ENCODE data around the gene LMF1.

Gene LMF1

GRCh38 chr16:853306-853705 is 117.5 kb downstream of the LMF1 start:
- no peak for DNase-seq (ENCODE audit: extremely low read depth, low read depth)
- TF ChIP-seq CTCF (IDR thresholded peaks at IDR 0.05; ENCODE audit: low read depth, low read length) = no peak

DNA sequence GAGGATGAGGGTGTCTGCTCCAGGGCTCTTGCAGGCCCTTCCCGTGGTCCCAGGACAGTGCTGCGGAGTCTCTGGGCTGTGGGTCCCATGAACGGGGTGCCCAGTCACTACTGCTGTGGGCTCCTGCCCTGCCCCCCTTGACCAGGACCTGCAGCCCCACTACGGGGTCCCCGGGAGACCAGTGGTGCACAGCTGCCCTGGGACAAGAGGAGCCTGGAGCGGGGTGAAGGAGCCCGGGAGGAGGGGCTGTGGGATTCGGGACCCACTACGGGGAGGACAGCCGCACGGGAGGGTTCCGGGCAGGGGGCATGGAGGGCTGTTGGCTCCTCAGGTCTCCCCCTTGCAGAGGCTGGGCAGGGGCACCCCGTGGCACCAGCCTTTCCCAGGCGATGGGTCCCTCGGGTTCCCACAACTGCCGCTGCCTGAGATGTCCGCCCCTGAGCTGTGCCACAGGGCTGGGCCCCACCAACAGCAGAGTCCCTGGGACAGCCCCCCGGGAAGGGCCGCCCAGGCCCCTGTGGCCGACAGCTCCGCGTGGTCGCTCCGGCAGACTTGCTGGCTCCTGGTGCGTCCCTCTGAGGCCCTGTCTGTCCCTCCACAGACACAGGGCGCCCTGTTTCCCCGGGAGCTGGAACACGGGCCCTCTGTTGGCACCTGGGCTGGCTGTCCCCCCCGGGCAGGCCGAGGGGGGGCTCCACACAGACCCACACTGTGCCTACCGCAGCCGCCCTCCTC is 118.2 kb downstream of the LMF1 start:
- no peak for DNase-seq (ENCODE audit: extremely low read depth, low read depth)
- TF ChIP-seq CTCF (IDR thresholded peaks at IDR 0.05; ENCODE audit: low read depth, low read length) = no peak

DNA sequence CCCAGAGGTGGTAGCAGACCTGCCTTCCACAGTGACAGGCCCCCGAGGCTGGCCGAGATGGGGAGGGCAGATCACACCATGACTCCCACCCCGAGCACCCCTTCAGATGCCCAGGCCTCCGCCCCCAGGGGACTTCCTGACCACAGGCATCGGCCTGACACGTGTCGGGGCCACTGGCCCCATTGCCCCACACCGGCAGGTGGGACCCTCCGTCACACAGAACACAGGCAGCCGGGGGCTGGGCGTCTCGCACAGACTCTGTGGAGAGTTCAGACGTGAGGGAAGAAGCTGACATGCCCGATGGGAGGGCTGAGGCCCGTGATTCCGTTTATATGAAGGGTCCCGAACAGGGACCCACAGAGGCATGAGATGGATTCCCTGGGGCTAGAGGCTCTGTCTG is 118.9 kb downstream of the LMF1 start:
- no peak for DNase-seq (ENCODE audit: extremely low read depth, low read depth)
- TF ChIP-seq CTCF (IDR thresholded peaks at IDR 0.05; ENCODE audit: low read depth, low read length) = no peak

DNA sequence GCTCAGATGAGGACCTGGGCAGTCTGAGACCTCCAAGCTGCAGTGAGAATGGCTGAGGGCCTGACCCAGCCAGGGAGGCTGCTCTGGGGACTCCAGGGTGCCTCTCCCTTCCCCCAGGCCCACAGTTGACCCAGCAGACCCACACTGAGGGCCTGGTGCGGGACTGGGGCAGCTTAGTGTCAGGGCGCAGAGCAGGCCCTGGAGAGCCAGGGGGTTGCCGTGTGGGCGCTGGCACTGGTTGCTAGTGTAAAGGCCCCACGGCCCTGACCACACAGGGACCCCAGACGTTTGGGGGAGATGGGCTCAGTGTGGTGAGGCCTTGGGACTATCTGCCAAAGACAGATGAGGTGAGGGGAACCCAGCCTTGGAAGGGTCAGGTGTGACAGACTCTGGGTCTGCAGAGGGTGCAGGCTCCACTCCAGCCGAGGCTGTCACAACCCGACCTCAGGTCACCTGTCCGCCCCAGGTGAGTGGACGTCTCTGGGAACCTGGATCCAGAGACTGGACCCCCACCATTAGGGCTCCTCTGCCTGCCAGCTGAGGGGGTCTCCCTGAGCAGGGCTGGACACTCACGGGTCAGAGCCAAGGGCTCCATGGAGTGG is 119.5 kb downstream of the LMF1 start:
- no peak for DNase-seq (ENCODE audit: extremely low read depth, low read depth)
- TF ChIP-seq CTCF (IDR thresholded peaks at IDR 0.05; ENCODE audit: low read depth, low read length) = no peak

DNA sequence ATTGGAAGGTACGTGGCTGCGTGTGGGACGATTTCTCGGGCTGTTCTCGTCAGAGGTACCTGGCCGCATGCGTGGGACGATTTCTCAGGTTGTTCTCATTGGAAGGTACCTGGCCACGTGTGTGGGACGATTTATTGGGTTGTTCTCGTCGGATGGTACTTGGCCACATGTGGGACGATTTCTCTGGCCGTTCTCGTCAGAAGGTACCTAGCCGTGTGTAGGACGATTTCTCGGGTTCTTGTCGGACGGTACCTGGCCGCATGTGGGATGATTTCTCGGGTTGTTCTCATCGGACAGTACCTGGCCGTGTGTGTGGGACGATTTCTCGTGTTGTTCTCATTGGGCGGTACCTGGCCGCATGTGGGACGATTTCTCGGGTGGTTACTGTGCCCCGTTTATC is 120.1 kb downstream of the LMF1 start:
- no peak for TF ChIP-seq CTCF (IDR thresholded peaks at IDR 0.05; ENCODE audit: low read depth, low read length)

DNA sequence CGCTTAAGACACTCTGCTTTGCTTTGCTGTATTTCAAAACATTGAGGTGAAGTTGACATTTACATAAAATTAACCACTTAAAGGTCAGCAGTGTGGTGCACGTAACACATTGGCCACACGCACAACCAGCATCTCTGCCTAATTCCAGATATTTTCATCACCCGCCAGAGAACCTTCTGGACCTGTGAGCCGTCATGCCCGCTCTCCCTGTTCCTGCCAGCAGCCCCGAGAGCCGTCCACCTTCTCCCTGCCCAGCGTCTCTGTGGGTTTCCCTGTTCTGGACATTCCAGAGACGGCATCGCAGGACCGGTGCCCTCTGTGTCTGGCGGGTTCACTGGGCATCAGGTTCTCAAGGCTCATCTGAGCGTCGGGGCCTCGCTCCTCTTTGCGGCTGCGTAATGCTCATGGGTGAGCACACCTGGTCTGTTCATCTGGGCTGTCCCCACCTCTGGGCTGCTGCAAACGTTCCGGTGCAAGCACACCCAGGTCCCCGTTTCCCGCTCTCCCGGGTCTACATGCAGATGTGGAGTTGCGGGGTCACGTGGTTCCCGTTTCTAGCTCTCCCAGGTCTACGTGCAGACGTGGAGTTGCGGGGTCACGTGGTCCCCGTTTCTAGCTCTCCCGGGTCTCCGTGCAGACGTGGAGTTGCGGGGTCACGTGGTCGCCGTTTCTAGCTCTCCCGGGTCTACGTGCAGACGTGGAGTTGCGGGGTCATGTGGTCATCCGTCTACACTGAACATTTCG is 122.1 kb downstream of the LMF1 start:
- TF ChIP-seq CTCF (IDR thresholded peaks at IDR 0.05; ENCODE audit: low read depth, low read length) = no peak
- DNase-seq (ENCODE audit: extremely low read depth, low read depth) = no peak

More for the DNA sequence above, 120.1 kb downstream of the LMF1 start:
- no peak for DNase-seq (ENCODE audit: extremely low read depth, low read depth)
